ENCODE results near the gene MGAT4A.

DNA sequence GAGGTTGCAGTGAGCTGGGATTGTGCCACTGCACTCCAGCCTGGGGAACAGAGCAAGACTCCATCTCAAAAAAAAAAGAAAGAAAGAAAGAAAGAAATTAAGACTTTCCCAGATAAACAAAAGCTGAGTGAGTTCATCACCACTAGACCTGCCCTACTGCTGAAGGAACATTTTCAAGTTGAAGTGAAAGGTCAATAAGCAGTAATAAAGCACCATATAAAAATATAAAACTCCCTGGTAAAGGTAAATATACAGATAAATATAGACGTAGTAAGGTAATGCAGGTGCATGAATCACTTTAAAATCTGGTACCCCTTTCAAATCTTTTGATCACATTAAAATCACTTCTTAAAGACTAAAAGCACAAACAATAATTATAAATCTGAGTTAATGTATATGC is 79.9 kb downstream of the MGAT4A start:
- TF ChIP-seq, protein P1, sequence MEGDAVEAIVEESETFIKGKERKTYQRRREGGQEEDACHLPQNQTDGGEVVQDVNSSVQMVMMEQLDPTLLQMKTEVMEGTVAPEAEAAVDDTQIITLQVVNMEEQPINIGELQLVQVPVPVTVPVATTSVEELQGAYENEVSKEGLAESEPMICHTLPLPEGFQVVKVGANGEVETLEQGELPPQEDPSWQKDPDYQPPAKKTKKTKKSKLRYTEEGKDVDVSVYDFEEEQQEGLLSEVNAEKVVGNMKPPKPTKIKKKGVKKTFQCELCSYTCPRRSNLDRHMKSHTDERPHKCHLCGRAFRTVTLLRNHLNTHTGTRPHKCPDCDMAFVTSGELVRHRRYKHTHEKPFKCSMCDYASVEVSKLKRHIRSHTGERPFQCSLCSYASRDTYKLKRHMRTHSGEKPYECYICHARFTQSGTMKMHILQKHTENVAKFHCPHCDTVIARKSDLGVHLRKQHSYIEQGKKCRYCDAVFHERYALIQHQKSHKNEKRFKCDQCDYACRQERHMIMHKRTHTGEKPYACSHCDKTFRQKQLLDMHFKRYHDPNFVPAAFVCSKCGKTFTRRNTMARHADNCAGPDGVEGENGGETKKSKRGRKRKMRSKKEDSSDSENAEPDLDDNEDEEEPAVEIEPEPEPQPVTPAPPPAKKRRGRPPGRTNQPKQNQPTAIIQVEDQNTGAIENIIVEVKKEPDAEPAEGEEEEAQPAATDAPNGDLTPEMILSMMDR (IDR thresholded peaks at IDR 0.05): no peak
- TF ChIP-seq POLR2A (IDR thresholded peaks at IDR 0.05): no peak
